22Rv1 (cell line): ENCODE results near the gene SSU72.
"Not testable (repeated sequence)": the region's sequence is repeated elsewhere in the genome, so short reads cannot be mapped to it uniquely, and the experiment has no call there.

Experiments used
- ZFX ChIP-seq: fragments of 450-650 bp; IDR thresholded peaks from 2 replicates; pipeline ENCODE4 v1.6.1; 2017; ENCODE audit warnings: antibody characterized with exemption, borderline replicate concordance
- TF ChIP-seq, protein P1 (sequence below): fragments of 450-650 bp; IDR thresholded peaks from 2 replicates; pipeline ENCODE4 v1.5.1; 2017; ENCODE audit warnings: mild to moderate bottlenecking

GRCh38 chr1:1512425-1512824 is 62.2 kb downstream of the SSU72 start:
- TF ChIP-seq, protein P1, sequence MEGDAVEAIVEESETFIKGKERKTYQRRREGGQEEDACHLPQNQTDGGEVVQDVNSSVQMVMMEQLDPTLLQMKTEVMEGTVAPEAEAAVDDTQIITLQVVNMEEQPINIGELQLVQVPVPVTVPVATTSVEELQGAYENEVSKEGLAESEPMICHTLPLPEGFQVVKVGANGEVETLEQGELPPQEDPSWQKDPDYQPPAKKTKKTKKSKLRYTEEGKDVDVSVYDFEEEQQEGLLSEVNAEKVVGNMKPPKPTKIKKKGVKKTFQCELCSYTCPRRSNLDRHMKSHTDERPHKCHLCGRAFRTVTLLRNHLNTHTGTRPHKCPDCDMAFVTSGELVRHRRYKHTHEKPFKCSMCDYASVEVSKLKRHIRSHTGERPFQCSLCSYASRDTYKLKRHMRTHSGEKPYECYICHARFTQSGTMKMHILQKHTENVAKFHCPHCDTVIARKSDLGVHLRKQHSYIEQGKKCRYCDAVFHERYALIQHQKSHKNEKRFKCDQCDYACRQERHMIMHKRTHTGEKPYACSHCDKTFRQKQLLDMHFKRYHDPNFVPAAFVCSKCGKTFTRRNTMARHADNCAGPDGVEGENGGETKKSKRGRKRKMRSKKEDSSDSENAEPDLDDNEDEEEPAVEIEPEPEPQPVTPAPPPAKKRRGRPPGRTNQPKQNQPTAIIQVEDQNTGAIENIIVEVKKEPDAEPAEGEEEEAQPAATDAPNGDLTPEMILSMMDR = not testable (repeated sequence)
- not testable (repeated sequence) for TF ChIP-seq ZFX
